Endothelial cell of umbilical vein (primary cell): ENCODE results near the gene DISP2. TPM values are rescaled to one million over a fixed set of nuclear protein-coding genes. Genes with fewer than 3 reads are reported as not detected.

ENCODE experiments used
- BruUV-seq: library from RNA; stranded (reverse); fragments of 400-500 nt; replicated peaks from 2 replicates; lab custom pipeline; 2021; lab: Mats Ljungman, UMichigan
- CTCF ChIA-PET: fragments of 300-600, 350-600 bp; sonication (Branson Sonifier 250); formaldehyde crosslinking; loops from one replicate; lab custom pipeline; 2021; ENCODE audit warnings: antibody characterized with exemption, inconsistent platforms; lab: Charles Lee
- POLR2A ChIA-PET: fragments of 300-600, 350-600 bp; sonication (Branson Sonifier 250); formaldehyde crosslinking; loops from one replicate; lab custom pipeline; 2021; ENCODE audit warnings: antibody characterized with exemption, inconsistent platforms; lab: Charles Lee
- DNase-seq: peaks from one replicate; pipeline ENCODE4 v3.0.0-alpha.2; 2011; ENCODE audit warnings: low read depth, low spot score
- FAIRE-seq: peaks from 2 replicates; lab custom pipeline; 2011; peaks lifted over from hg19 to GRCh38; lab: Jason Lieb, UNC
- H2AFZ ChIP-seq: 2 replicates; pipeline ENCODE4 v1.6.0; 2012; ENCODE audit warnings: low read depth, low read length, control low read depth, inconsistent platforms
- H3K27ac ChIP-seq: 2 replicates; pipeline ENCODE4 v1.5.1; 2011; ENCODE audit warnings: low read depth, mild to moderate bottlenecking, control low read depth, low read length, moderate library complexity; ENCODE audit not compliant: insufficient read depth
- H3K27me3 ChIP-seq, 2 experiments: 2 replicates each; pipeline versions ENCODE4 v1.6.0 to v1.6.1; 2011; ENCODE audit warnings: low read length in 2 of 2, mixed read lengths in 1 of 2; ENCODE audit not compliant: control insufficient read depth in 2 of 2, insufficient read depth in 2 of 2
- H3K36me3 ChIP-seq, 2 experiments: 2 replicates in 1 of 2; 3 replicates in 1 of 2; pipeline ENCODE4 v1.5.1; 2011; ENCODE audit warnings: low read length in 2 of 2, mild to moderate bottlenecking in 1 of 2, moderate library complexity in 1 of 2; ENCODE audit not compliant: control insufficient read depth in 2 of 2, insufficient read depth in 2 of 2; ENCODE audit errors: extremely low read depth in 1 of 2
- H3K4me1 ChIP-seq: 3 replicates; pipeline ENCODE4 v1.5.1; 2011; ENCODE audit warnings: mild to moderate bottlenecking, low read length; ENCODE audit not compliant: control insufficient read depth, insufficient read depth; ENCODE audit errors: extremely low read depth
- H3K4me2 ChIP-seq: 2 replicates; pipeline ENCODE4 v1.6.1; 2011; ENCODE audit warnings: low read length, control low read depth, mixed read lengths; ENCODE audit not compliant: insufficient read depth
- H3K4me3 ChIP-seq, 3 experiments: fragments of 200-600 bp in 1 of 3; sonication (generic), shearing (Covaris generic) in 1 of 3; replicated peaks in 1 of 3; 2 replicates each; pipeline ENCODE4 v1.5.1; 2011 to 2016; ENCODE audit warnings: control low read depth in 3 of 3, low read length in 3 of 3, mild to moderate bottlenecking in 2 of 3, inconsistent platforms in 1 of 3, low read depth in 1 of 3, moderate library complexity in 1 of 3; ENCODE audit not compliant: insufficient read depth in 1 of 3
- H3K79me2 ChIP-seq: 2 replicates; pipeline ENCODE4 v1.6.0; 2012; ENCODE audit warnings: low read length, inconsistent platforms; ENCODE audit not compliant: control insufficient read depth, insufficient read depth
- H3K9ac ChIP-seq: replicated peaks from 2 replicates; pipeline ENCODE3; 2011; ENCODE audit warnings: low read length, control low read depth; ENCODE audit not compliant: insufficient read depth; ENCODE audit errors: extremely low read depth
- H3K9me1 ChIP-seq: replicated peaks from 3 replicates; pipeline ENCODE4 v1.6.0; 2011; ENCODE audit warnings: mild to moderate bottlenecking, low read length; ENCODE audit not compliant: control insufficient read depth, insufficient read depth; ENCODE audit errors: extremely low read depth
- H3K9me3 ChIP-seq: replicated peaks from 2 replicates; pipeline ENCODE4 v1.5.1; 2012; ENCODE audit warnings: low read length, inconsistent platforms; ENCODE audit not compliant: control insufficient read depth, insufficient read depth
- H4K20me1 ChIP-seq: replicated peaks from 2 replicates; pipeline ENCODE3; 2011; ENCODE audit warnings: mild to moderate bottlenecking, low read length; ENCODE audit not compliant: control insufficient read depth, insufficient read depth; ENCODE audit errors: extremely low read depth
- CTCF ChIP-seq, 2 donors: IDR thresholded peaks; 1 replicate in 1 of 2; 2 replicates in 1 of 2; pipeline ENCODE4 v1.5.1; 2011; ENCODE audit warnings: low read length in 2 of 2, mild to moderate bottlenecking in 2 of 2, moderate library complexity in 2 of 2, control low read depth in 1 of 2, inconsistent platforms in 1 of 2, low read depth in 1 of 2; ENCODE audit not compliant: insufficient read depth in 1 of 2; ENCODE audit errors: extremely low read depth in 1 of 2
- EZH2 ChIP-seq: IDR thresholded peaks from 2 replicates; pipeline ENCODE4 v1.6.1; 2012; ENCODE audit warnings: borderline replicate concordance, low read depth, mild to moderate bottlenecking, moderate library complexity, low read length, inconsistent platforms; ENCODE audit not compliant: severe bottlenecking
- FOS ChIP-seq: IDR thresholded peaks from 2 replicates; pipeline ENCODE4 v1.6.1; 2011; ENCODE audit warnings: mild to moderate bottlenecking, low read length, moderate library complexity, borderline replicate concordance; ENCODE audit not compliant: insufficient read depth
- GATA2 ChIP-seq: IDR thresholded peaks from 2 replicates; pipeline ENCODE4 v1.7.0; 2011; ENCODE audit warnings: low read depth, mild to moderate bottlenecking, moderate library complexity, mixed read lengths, low read length; ENCODE audit not compliant: insufficient read length, insufficient read depth
- JUN ChIP-seq: IDR thresholded peaks from 2 replicates; pipeline ENCODE4 v1.6.1; 2011; ENCODE audit warnings: borderline replicate concordance, low read depth; ENCODE audit not compliant: insufficient read length, insufficient read depth
- MAX ChIP-seq: IDR thresholded peaks from 2 replicates; pipeline ENCODE4 v1.6.1; 2011; ENCODE audit not compliant: insufficient read depth, insufficient read length
- MYC ChIP-seq: IDR thresholded peaks from one replicate; pipeline ENCODE4 v1.6.1; 2011; ENCODE audit warnings: mild to moderate bottlenecking, low read depth, low read length
- POLR2A ChIP-seq: IDR thresholded peaks from 2 replicates; pipeline ENCODE4 v1.6.1; 2012; ENCODE audit warnings: low read depth, mild to moderate bottlenecking, control low read depth, low read length
- POLR2AphosphoS5 ChIP-seq: IDR thresholded peaks from 2 replicates; pipeline ENCODE4 v1.6.1; 2012; ENCODE audit warnings: low read depth, mild to moderate bottlenecking, control low read depth, low read length, moderate library complexity; ENCODE audit not compliant: insufficient read depth
- dilution Hi-C: fragments of 300-500 bp; cut with MboI; formaldehyde crosslinking; loops from one replicate; pipeline ENCODE4 v1.15.0; 2019; ENCODE audit warnings: low sequenced_read_pairs; ENCODE audit not compliant: extremely low pct_ligation_motif_present
- intact Hi-C: fragments of 100-400 bp; cut with micrococcal nuclease; formaldehyde crosslinking; loops from one replicate; pipeline ENCODE4 v1.10.0; 2022
- polyA plus RNA-seq, 4 experiments: library from polyadenylated mRNA; depleted of rRNA in 3 of 4; stranded (reverse) in 3 of 4; unstranded in 1 of 4; fragments of >200 nt; gene quantifications; 2 replicates each; pipeline versions ENCODE4 v1.2.1 to v1.2.3, GENCODE V29; 2011 to 2012; ENCODE audit warnings: missing spikeins in 1 of 4
- total RNA-seq: library from RNA; stranded (reverse); gene quantifications from 2 replicates; pipeline ENCODE4 v1.2.3, GENCODE V29; 2021

Gene DISP2
- total and polyA plus RNA-seq, 2 donors (not counting 3 experiments of a cell fraction or from before 2014, with no cell fraction given): 0.10 to 1.2 TPM

GRCh38 chr15:40328751-40329150 lies 29.3 kb upstream of the DISP2 start:
- no peaks in the 10 kb centered on the region for H3K9me1 ChIP-seq
- TF ChIP-seq FOS: no peak
- TF ChIP-seq JUN: no peak
- TF ChIP-seq MAX: no peak
- TF ChIP-seq GATA2: no peak
- no peak for TF ChIP-seq POLR2A
- no peak for TF ChIP-seq EZH2
- no peak for TF ChIP-seq MYC
- no peak for TF ChIP-seq POLR2AphosphoS5
- dilution Hi-C loops (no loop called here), intact Hi-C loops (no loop called here)
- H3K4me1 ChIP-seq: peaks cover 53% of the 10 kb centered on the region
- H3K9me3 ChIP-seq: no peaks in the 10 kb centered on the region
- H3K4me3 ChIP-seq: no peak overlapping the region
- peak; percentile 60 for FAIRE-seq
- DNase-seq: no peak
- H3K27ac ChIP-seq: peak overlapping the region; percentile 55
- no peak overlapping the region for H2AFZ ChIP-seq
- H3K4me2 ChIP-seq: no peak overlapping the region
- ChIA-PET POLR2A (interaction anchor here (0.9 to 2.4 kb wide), 4 partner anchors 12 to 15 kb away, joined by 3 to 12 read pairs (median 4); partner anchors contain the start of gene CCDC9B), CTCF (interaction anchor here (0.8 to 5.3 kb wide), 11 partner anchors 7 to 76 kb away, joined by 3 to 81 read pairs (median 5); partner anchors contain the start of gene CCDC9B)
- no peaks in the 10 kb centered on the region for H3K27me3 ChIP-seq
- no peaks in the 10 kb centered on the region for H3K36me3 ChIP-seq
- H3K9ac ChIP-seq: no peak overlapping the region
- H3K79me2 ChIP-seq: peaks cover 11% of the 10 kb centered on the region
- H4K20me1 ChIP-seq: no peaks in the 10 kb centered on the region
- no TSS peak for BruUV-seq

- TF ChIP-seq POLR2A (no peak), MYC (no peak), EZH2 (no peak), FOS (no peak), GATA2 (no peak), JUN (no peak), POLR2AphosphoS5 (no peak), MAX (no peak), CTCF (IDR thresholded peaks at IDR 0.05; ENCODE audit: extremely low read depth in 1 of 2, insufficient read depth in 1 of 2, low read depth in 1 of 2, low read length in 2 of 2) (no peak)
- H4K20me1 ChIP-seq: no peaks in the 10 kb centered on the region
- H3K27ac ChIP-seq: no peak overlapping the region
- H3K9ac ChIP-seq: no peak overlapping the region
- dilution Hi-C loops (no loop called here), intact Hi-C loops (no loop called here)
- CTCF ChIA-PET: no interaction called here
- H3K79me2 ChIP-seq: peaks cover 4% of the 10 kb centered on the region
- peaks cover 0 to under 1% of the 10 kb centered on the region in 2 experiments for H3K36me3 ChIP-seq
- H3K27me3 ChIP-seq: no peaks in the 10 kb centered on the region
- POLR2A ChIA-PET: no interaction called here
- FAIRE-seq (no peak), DNase-seq (no peak)
- no peak overlapping the region for H3K4me3 ChIP-seq
- no peaks in the 10 kb centered on the region for H3K9me1 ChIP-seq
- H3K9me3 ChIP-seq: no peaks in the 10 kb centered on the region
- BruUV-seq: no TSS peak
- H3K4me2 ChIP-seq: no peak overlapping the region
- no peak overlapping the region for H2AFZ ChIP-seq
- H3K4me1 ChIP-seq: peaks cover 62% of the 10 kb centered on the region
Measured at GRCh38 chr15:40329804-40330203, 28.2 kb upstream of the DISP2 start.
